Urothelium cell line (cell line): Measurements from ENCODE around the gene SULT1A1.
"Not testable (repeated sequence)": the region's sequence is repeated elsewhere in the genome, so short reads cannot be mapped to it uniquely, and the experiment has no call there.

Experiments
- DNase-seq: peaks from one replicate; pipeline ENCODE4 v3.0.0; 2011; ENCODE audit warnings: low spot score, mixed read lengths
- FAIRE-seq: peaks from 2 replicates; lab custom pipeline; 2011; peaks lifted over from hg19 to GRCh38; lab: Jason Lieb, UNC

SULT1A1 gene

GRCh38 chr16:28609631-28610594 is at the start of gene SULT1A1:
Gene SULT1A1 (minus strand): TSS chr16:28610044. CDS start chr16:28608855, 1,189 bp downstream.
- FAIRE-seq, result no peak
- no peak for DNase-seq

DNA sequence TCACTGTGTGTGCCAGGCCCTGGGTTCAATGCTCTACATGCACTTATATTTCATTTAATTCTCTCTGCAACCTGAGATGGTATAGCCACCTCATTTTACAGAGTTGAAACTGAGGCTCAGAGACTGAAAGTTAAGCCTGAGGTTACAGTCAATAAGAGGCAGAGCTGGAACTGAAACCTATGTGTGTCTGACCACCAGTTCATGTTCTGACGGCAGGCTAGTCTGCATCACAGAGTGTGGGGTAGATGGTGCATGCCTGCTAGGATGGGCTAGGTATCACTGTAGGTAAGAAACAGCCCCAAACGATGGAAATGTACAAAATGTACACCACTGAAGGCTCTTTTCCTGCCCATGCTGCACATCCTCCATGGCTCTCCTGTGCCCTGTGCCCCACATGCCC is 30.1 kb upstream of the SULT1A1 start:
- not testable (repeated sequence) for FAIRE-seq, DNase-seq

- FAIRE-seq, DNase-seq: not testable (repeated sequence)
Observed at GRCh38 chr16:28638359-28638758, 28.5 kb upstream of the SULT1A1 start.

- not testable (repeated sequence) for DNase-seq, FAIRE-seq
Observed at GRCh38 chr16:28637765-28638164, 27.9 kb upstream of the SULT1A1 start, which contains the start of gene NPIPB8. Gene NPIPB8 (plus strand): TSS chr16:28638065. CDS start chr16:28638361, 296 bp downstream.

GRCh38 chr16:28636093-28636823 is 26.4 kb upstream of the SULT1A1 start:
- DNase-seq, FAIRE-seq: not testable (repeated sequence)

DNA sequence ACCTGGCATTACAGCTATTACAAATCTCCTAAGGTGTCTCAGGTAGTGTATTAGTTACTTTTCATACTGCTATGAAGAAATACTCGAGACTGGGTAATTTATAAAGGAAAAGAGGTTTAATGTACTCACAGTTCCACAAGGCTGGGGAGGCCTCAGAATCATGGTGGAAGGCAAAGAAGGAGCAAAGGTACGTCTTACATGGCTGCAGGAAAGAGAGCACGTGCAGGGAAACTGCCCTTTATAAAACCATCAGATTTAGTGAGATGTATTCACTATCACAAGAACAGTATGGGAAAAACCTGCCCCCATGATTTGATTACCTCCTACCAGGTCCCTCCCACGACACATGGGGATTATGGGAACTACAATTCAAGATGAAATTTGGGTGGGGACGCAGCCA is 21.1 kb upstream of the SULT1A1 start:
- not testable (repeated sequence) for FAIRE-seq, DNase-seq

- DNase-seq, result no peak
- no peak for FAIRE-seq
Observed at GRCh38 chr16:28623172-28623711, 13.4 kb upstream of the SULT1A1 start.

DNA sequence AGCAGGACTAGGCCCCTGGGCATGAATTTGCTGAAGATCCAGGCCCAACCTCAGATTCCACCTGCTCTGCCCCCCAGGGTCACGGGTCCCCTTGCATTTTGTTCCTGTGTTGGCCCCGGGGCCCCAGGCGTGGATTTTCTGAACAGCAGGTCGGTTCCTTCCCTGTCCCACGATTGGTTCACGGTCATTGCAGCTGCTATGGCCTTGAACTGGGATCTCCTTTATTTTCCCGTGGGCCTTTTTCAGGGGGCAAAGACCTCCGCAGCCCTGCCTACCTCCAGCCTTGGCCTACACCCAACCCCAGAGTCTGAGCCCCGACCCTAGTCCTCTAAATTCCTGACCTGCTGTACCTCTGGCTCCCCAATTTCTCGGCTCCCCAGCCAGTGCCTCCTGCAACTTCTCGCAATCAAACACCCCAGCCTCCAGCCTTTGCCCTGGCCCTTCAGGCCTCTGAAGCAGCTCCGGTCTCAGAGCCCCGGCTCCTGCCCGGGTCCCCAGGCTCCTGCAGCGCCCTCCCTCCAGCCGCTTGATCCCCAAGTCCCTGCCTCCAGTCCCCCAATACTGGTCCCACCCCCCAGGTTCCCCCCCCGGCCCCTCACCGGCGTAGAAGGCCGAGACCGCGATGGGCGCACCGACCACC is 12.8 kb upstream of the SULT1A1 start:
- FAIRE-seq, DNase-seq: not testable (repeated sequence)

DNA sequence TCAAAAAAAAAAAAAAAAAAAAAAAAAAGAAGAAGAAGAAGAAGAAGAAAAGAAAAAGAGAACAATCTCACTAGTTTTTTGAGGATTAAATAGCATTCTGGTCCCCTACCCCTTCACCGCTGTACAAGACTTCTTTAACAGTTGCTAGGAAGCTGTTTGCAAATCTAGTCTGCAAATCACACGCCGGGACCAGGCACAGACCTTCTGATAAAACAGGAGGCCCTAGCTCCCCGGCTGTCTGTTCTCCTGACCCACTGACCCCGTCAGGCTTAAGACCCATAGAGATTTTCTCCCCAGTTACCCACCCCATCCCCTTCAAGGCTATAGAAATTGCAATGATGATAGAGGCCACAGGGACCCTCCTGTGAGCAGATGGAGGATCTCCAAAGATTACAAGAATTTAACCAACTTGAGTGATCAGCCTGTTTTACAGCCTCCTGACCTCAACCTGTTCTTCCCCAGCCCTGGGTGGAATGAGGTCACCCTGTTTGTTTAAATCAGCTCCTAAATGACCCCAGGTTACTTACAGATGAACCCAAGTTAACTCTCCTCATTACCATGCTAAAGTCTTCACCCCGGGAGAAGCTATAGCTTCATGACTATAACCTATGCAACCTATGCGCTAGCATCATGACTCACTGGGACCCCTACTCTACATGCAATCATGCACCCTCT is 11.8 kb upstream of the SULT1A1 start:
- no peak for DNase-seq
- FAIRE-seq, result no peak

GRCh38 chr16:28620316-28620715 is 10.5 kb upstream of the SULT1A1 start:
- DNase-seq, FAIRE-seq: not testable (repeated sequence)

GRCh38 chr16:28617874-28618273 is 8.0 kb upstream of the SULT1A1 start:
- no peak for DNase-seq
- FAIRE-seq, result no peak

DNA sequence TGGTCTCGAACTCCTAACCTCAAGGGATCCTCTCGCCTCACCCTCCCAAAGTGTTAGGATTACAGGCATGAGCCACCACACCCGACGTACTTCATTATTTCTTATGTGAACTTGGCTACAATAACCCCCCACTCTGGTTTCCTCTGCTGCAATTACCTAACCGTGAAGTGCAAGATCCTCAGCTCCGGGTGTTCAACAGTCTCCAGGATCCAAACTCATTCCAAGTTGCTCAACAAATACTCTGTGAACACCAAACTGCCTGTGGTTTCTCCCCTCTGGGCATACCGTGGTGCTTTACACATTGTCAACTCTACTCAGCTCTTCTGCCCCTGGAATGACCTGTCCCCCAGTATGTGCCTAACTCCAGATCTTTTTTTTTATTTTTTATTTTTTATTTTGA is 6.8 kb upstream of the SULT1A1 start:
- FAIRE-seq (no peak), DNase-seq (no peak)

GRCh38 chr16:28616224-28616577 is 6.4 kb upstream of the SULT1A1 start:
- not testable (repeated sequence) for DNase-seq, FAIRE-seq

- DNase-seq, FAIRE-seq: not testable (repeated sequence)
Observed at GRCh38 chr16:28615486-28616223, 5.8 kb upstream of the SULT1A1 start.

DNA sequence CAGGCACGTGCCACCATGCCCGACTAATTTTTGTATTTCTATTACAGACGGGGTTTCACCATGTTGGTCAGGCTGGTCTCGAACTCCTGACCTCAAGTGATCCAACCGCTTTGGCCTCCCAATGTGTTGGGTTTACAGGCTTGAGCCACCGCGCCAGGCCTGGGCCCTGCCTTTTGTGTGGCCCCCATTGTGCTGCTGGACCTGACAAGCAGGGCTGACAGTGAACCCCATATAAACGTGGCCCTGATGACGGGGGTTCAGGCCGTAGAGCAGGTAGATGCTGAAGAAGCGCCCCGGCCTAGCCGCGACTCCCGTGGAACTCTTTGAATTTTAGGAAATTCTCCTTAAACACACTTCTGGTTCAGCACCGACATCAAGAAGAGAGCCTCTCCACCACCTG is 4.7 kb upstream of the SULT1A1 start:
- DNase-seq, FAIRE-seq: not testable (repeated sequence)

DNA sequence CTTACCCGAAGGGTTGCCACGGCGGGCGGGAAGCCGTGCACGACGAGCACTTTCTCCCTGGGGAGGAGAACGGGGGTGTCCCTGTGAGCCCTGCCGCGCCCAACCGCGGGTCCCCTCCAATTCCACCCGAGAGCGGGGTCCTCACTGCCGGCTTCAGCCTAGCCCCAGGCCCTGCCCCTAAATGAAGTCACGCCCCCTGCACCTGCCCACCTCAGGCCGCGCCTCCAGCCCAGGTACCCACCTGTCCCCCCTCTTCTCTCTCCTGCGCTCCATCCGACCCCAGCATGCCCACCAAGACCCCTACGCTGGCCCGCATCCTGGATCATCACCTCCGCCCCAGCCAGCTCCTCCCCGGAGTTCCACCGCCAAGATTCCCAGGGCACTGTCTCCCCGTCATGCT is 4.1 kb upstream of the SULT1A1 start:
- not testable (repeated sequence) for DNase-seq, FAIRE-seq

DNA sequence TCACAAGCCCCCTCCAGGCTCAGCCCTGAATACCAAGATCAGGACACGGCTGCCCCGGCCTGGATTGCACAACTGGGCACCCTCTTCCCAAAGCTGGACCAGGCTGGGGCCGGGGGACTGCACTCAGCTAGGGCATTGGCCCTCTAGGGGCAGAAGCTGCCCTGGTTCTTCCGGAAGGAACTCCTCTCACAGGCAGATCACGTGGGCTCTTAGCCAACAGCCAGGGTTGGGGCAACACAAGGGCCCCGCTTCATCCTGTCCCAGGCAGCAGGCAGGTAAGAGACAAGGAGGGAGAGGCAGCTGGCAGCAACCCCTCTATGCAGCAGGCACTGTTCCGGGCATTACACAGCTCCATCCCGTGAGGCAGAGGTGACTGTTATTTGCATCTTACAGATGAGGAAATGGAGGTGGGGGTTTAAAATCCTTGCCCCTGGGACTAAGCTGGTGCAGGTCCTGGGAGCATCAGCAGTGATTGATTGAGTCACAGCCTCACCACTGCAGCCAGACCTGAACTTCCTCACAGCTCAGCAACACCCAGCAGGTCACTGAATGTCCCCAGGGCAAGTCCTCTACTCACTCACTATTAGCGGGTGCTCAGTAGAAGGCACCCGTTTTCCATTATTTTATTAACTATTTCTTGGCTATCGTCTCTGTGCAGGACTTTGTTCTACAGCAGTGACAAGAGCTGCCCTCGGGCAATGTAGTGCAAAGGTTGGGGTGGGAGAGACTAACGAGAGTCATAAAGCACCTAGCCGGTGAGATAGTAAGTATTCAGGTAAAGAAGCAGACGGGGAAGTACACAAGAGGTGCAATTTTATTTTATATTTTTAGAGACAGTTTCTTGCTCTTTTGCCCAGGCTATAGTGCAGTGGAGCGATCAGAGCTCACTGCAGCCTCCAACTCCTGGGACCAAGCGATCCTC is 2.8 kb upstream of the SULT1A1 start:
- FAIRE-seq, DNase-seq: not testable (repeated sequence)

- FAIRE-seq, result no peak
- no peak for DNase-seq
Observed at GRCh38 chr16:28610595-28611191, 849 bp upstream of the SULT1A1 start.
